ENCODE results near the gene ATP6V1F. TPM values are rescaled to one million over a fixed set of nuclear protein-coding genes. Genes with fewer than 3 reads are reported as not detected.

ATP6V1F gene
- total RNA-seq, 1 donor from 2014 or later, result 123 TPM

DNA sequence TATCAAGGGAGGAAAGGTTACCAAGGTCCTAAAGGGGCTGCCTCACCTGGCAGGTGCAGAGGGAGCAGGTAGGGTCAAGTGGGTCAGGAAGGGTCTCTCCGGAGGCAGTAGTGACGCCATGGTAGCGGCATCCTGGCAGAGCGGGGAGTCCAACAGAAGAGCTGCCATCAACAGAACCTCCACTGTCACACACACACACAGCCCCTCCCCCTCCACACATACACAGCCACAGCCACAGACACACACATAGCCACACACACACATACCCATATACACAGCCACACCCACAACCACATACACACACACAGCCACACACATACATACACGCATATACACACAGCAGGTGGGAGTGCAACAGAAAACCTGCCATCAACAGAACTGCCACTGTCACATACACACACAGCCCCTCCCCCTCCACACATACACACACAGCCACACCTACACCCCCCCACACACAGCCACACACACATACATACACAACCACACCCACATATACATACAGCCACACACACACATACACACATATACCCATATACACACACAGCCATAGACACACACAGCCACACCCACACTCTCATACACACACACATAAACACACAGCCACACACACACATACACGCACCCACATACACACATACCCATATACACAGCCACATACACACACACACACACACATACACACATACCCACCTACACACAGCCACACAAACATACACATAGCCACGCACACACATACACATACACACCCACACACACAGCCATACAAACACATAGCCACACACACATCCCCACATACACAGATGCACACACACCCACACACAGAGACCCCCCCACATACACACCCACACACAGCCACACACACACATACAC is 24.7 kb downstream of the ATP6V1F start:
- Mint-ChIP-seq H3K27me3 (ENCODE audit: low read depth) (peaks cover 18% of the 10 kb centered on the region), H3K9me3 (no peaks in the 10 kb centered on the region), H3K27ac (no peak overlapping the region), H3K4me3 (no peak overlapping the region), H3K36me3 (no peaks in the 10 kb centered on the region), H3K4me1 (peaks cover 4% of the 10 kb centered on the region)
- no peak for TF ChIP-seq CTCF (IDR thresholded peaks at IDR 0.05; ENCODE audit: unreplicated experiment)
- no peak for DNase-seq (ENCODE audit: low spot score in 2 of 2, unreplicated experiment in 2 of 2)

- no peaks in the 10 kb centered on the region for H3K9me3 Mint-ChIP-seq
Measured at GRCh38 chr7:128888039-128888755, 25.5 kb downstream of the ATP6V1F start.

DNA sequence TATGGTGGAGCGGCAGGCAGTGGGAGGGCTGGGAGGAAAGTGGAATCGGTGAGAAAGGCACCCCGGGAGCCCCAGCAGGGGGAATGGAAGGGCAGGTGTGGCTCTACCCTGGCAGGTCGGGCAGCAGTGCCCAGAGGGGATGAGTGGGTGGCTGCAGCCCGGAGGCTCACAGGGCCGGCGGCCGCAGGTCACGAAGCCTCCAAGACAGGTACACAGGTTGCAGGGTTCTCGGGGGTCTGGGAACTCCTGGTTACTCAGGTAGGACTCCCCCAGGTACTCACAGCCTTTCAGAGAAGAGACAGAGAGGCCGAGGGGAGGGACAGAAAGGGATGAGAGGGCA is 26.1 kb downstream of the ATP6V1F start:
- Mint-ChIP-seq H3K27ac (no peak overlapping the region), H3K4me1 (peaks cover 2% of the 10 kb centered on the region), H3K27me3 (ENCODE audit: low read depth) (peaks cover 20% of the 10 kb centered on the region), H3K36me3 (no peaks in the 10 kb centered on the region), H3K9me3 (no peaks in the 10 kb centered on the region), H3K4me3 (no peak overlapping the region)
- no peak for TF ChIP-seq CTCF (IDR thresholded peaks at IDR 0.05; ENCODE audit: unreplicated experiment)
- no peak for DNase-seq (ENCODE audit: low spot score in 2 of 2, unreplicated experiment in 2 of 2)

More at GRCh38 chr7:128888039-128888755, 25.5 kb downstream of the ATP6V1F start:
- no peak overlapping the region for H3K4me3 Mint-ChIP-seq
- DNase-seq (ENCODE audit: low spot score in 2 of 2, unreplicated experiment in 2 of 2), result no peak
- peaks cover 4% of the 10 kb centered on the region for H3K4me1 Mint-ChIP-seq
- H3K27me3 Mint-ChIP-seq (ENCODE audit: low read depth), result peaks cover 20% of the 10 kb centered on the region
- H3K36me3 Mint-ChIP-seq, result no peaks in the 10 kb centered on the region
- TF ChIP-seq CTCF (IDR thresholded peaks at IDR 0.05; ENCODE audit: unreplicated experiment), result no peak
- H3K27ac Mint-ChIP-seq, result no peak overlapping the region

GRCh38 chr7:128889121-128889520 is 26.5 kb downstream of the ATP6V1F start:
- Mint-ChIP-seq H3K9me3 (no peaks in the 10 kb centered on the region), H3K36me3 (no peaks in the 10 kb centered on the region), H3K27ac (no peak overlapping the region), H3K4me1 (peaks cover 2% of the 10 kb centered on the region), H3K27me3 (ENCODE audit: low read depth) (peaks cover 20% of the 10 kb centered on the region), H3K4me3 (no peak overlapping the region)
- no peak for DNase-seq (ENCODE audit: low spot score in 2 of 2, unreplicated experiment in 2 of 2)
- no peak for TF ChIP-seq CTCF (IDR thresholded peaks at IDR 0.05; ENCODE audit: unreplicated experiment)

GRCh38 chr7:128890306-128891109 is 27.9 kb downstream of the ATP6V1F start:
- Mint-ChIP-seq H3K9me3 (no peaks in the 10 kb centered on the region), H3K4me3 (no peak overlapping the region), H3K27me3 (ENCODE audit: low read depth) (peaks cover 20% of the 10 kb centered on the region), H3K36me3 (no peaks in the 10 kb centered on the region), H3K27ac (no peak overlapping the region), H3K4me1 (peaks cover 2% of the 10 kb centered on the region)
- TF ChIP-seq CTCF (IDR thresholded peaks at IDR 0.05; ENCODE audit: unreplicated experiment), result no peak
- DNase-seq (ENCODE audit: low spot score in 2 of 2, unreplicated experiment in 2 of 2), result no peak
